Mesodermal cell (in vitro differentiated cells): ENCODE measurements around the gene SMURF1.

Experiments
- H3K27ac ChIP-seq: 2 replicates; pipeline ENCODE4 v1.7.0; 2013; ENCODE audit warnings: mild to moderate bottlenecking, low read depth, low read length, moderate library complexity; ENCODE audit not compliant: severe bottlenecking
- H3K36me3 ChIP-seq: 2 replicates; pipeline ENCODE4 v1.7.1; 2013; ENCODE audit warnings: mild to moderate bottlenecking, low read length, moderate library complexity; ENCODE audit not compliant: control insufficient read depth, insufficient read depth
- H3K4me1 ChIP-seq: one replicate; pipeline ENCODE4 v1.7.1; 2013; ENCODE audit warnings: mild to moderate bottlenecking, low read length; ENCODE audit not compliant: insufficient read depth, control insufficient read depth, poor library complexity, severe bottlenecking
- H3K4me3 ChIP-seq: 2 replicates; pipeline ENCODE4 v1.7.0; 2013; ENCODE audit warnings: low read length, control low read depth, mild to moderate bottlenecking; ENCODE audit not compliant: insufficient read depth, poor library complexity, severe bottlenecking; ENCODE audit errors: extremely low read depth
- H3K9me3 ChIP-seq: 2 replicates; pipeline ENCODE4 v1.7.1; 2013; ENCODE audit warnings: mild to moderate bottlenecking, low read length, moderate library complexity; ENCODE audit not compliant: control insufficient read depth
- WGBS, 2 experiments: methylation state at CpG; one replicate each; pipeline ENCODE4 v1.1.5; 2013; ENCODE audit warnings: missing lambda C conversion rate in 2 of 2; ENCODE audit not compliant: insufficient coverage in 2 of 2; 5-methylcytosine and 5-hydroxymethylcytosine counted together

SMURF1 gene

GRCh38 chr7:99028261-99028973, 115.5 kb downstream of the SMURF1 start:
- H3K4me3 ChIP-seq: no peak overlapping the region
- H3K36me3 ChIP-seq: peaks cover 63% of the 10 kb centered on the region
- no peak overlapping the region for H3K27ac ChIP-seq
- 96 to 97% methylated on average over 20 to 25 of the region's 27 CpGs for WGBS, 2 experiments
- no peaks in the 10 kb centered on the region for H3K9me3 ChIP-seq
- no peaks in the 10 kb centered on the region for H3K4me1 ChIP-seq

- Histone ChIP-seq H3K4me1 (no peaks in the 10 kb centered on the region), H3K27ac (no peak overlapping the region), H3K36me3 (peaks cover 61% of the 10 kb centered on the region), H3K4me3 (no peak overlapping the region), H3K9me3 (no peaks in the 10 kb centered on the region)
- WGBS, 2 experiments: 95 to 97% methylated on average over 14 to 20 of the region's 20 CpGs
Measured at GRCh38 chr7:99027841-99028240, 116.1 kb downstream of the SMURF1 start.

GRCh38 chr7:99027241-99027640, 116.7 kb downstream of the SMURF1 start:
- no peak overlapping the region for H3K27ac ChIP-seq
- no peaks in the 10 kb centered on the region for H3K4me1 ChIP-seq
- 90 to 100% methylated on average over 2 of the region's 3 CpGs for WGBS, 2 experiments
- no peak overlapping the region for H3K4me3 ChIP-seq
- no peaks in the 10 kb centered on the region for H3K9me3 ChIP-seq
- peaks cover 61% of the 10 kb centered on the region for H3K36me3 ChIP-seq

GRCh38 chr7:99024066-99024465, 119.8 kb downstream of the SMURF1 start:
- H3K4me3 ChIP-seq: no peak overlapping the region
- no peak overlapping the region for H3K27ac ChIP-seq
- H3K9me3 ChIP-seq: no peaks in the 10 kb centered on the region
- peaks cover 57% of the 10 kb centered on the region for H3K36me3 ChIP-seq
- H3K4me1 ChIP-seq: no peaks in the 10 kb centered on the region

GRCh38 chr7:99021941-99022560, 121.9 kb downstream of the SMURF1 start:
- 88 to 100% methylated on average over 1 to 2 of the region's 3 CpGs for WGBS, 2 experiments
- H3K4me3 ChIP-seq: no peak overlapping the region
- no peaks in the 10 kb centered on the region for H3K4me1 ChIP-seq
- H3K9me3 ChIP-seq: no peaks in the 10 kb centered on the region
- peaks cover 55% of the 10 kb centered on the region for H3K36me3 ChIP-seq
- H3K27ac ChIP-seq: no peak overlapping the region

GRCh38 chr7:99020413-99020715, 123.5 kb downstream of the SMURF1 start:
- Histone ChIP-seq H3K9me3 (no peaks in the 10 kb centered on the region), H3K4me3 (no peak overlapping the region), H3K4me1 (no peaks in the 10 kb centered on the region), H3K36me3 (peaks cover 71% of the 10 kb centered on the region), H3K27ac (no peak overlapping the region)
- 83 to 100% methylated on average over 1 to 2 of the region's 3 CpGs for WGBS, 2 experiments

- 94 to 96% methylated on average over 10 of the region's 12 CpGs for WGBS, 2 experiments
- no peak overlapping the region for H3K27ac ChIP-seq
- H3K4me1 ChIP-seq: no peaks in the 10 kb centered on the region
- no peak overlapping the region for H3K4me3 ChIP-seq
- H3K36me3 ChIP-seq: peaks cover 77% of the 10 kb centered on the region
- no peaks in the 10 kb centered on the region for H3K9me3 ChIP-seq
Measured at GRCh38 chr7:99019523-99020412, 124.1 kb downstream of the SMURF1 start.

- H3K9me3 ChIP-seq: no peaks in the 10 kb centered on the region
- no peaks in the 10 kb centered on the region for H3K4me1 ChIP-seq
- H3K4me3 ChIP-seq: no peak overlapping the region
- peaks cover 94% of the 10 kb centered on the region for H3K36me3 ChIP-seq
- H3K27ac ChIP-seq: no peak overlapping the region
- 100% methylated on average over 2 to 4 of the region's 8 CpGs for WGBS, 2 experiments
Measured at GRCh38 chr7:99016196-99016595, 127.7 kb downstream of the SMURF1 start.

- 97% methylated on average over 14 of the region's 18 CpGs for WGBS, 2 experiments
- Histone ChIP-seq H3K4me3 (no peak overlapping the region), H3K9me3 (no peaks in the 10 kb centered on the region), H3K36me3 (peaks cover 95% of the 10 kb centered on the region), H3K4me1 (no peaks in the 10 kb centered on the region), H3K27ac (no peak overlapping the region)
Measured at GRCh38 chr7:99014113-99014985, 129.6 kb downstream of the SMURF1 start.
